SK-N-SH treated with all-trans-retinoic acid at 6 μM for 48 hours (cell line): ENCODE data around the gene KCNIP4.

Experiments used
- ATAC-seq: fragments of 200-7000 bp; cut with Tn5 transposase; 3 replicates; pipeline ENCODE4 v1.9.1; 2020; ENCODE audit warnings: mild to moderate bottlenecking, moderate library complexity
- ARNTL ChIP-seq: fragments of 450-650 bp; formaldehyde crosslinking; IDR thresholded peaks from 2 replicates; pipeline ENCODE4 v1.5.0; 2020; ENCODE audit warnings: low read depth, mild to moderate bottlenecking, moderate library complexity, borderline replicate concordance
- BACH2 ChIP-seq: fragments of 250-450 bp; sonication (Bioruptor Pico); IDR thresholded peaks from 2 replicates; pipeline ENCODE4 v1.9.0; 2021; ENCODE audit warnings: mild to moderate bottlenecking, borderline replicate concordance
- CREB5 ChIP-seq: fragments of 250-450 bp; sonication (Bioruptor Pico); IDR thresholded peaks from 2 replicates; pipeline ENCODE4 v1.5.1; 2020; ENCODE audit warnings: low read depth, mild to moderate bottlenecking, moderate library complexity
- CSDC2 ChIP-seq: fragments of 250-450 bp; sonication (Bioruptor Pico); IDR thresholded peaks from 2 replicates; pipeline ENCODE4 v1.5.0; 2020; ENCODE audit warnings: mild to moderate bottlenecking, moderate library complexity
- CSRNP3 ChIP-seq: fragments of 250-450 bp; sonication (Bioruptor Pico); IDR thresholded peaks from 2 replicates; pipeline ENCODE4 v1.5.1; 2021; ENCODE audit warnings: mild to moderate bottlenecking, moderate library complexity
- ESRRG ChIP-seq: fragments of 250-450 bp; sonication (Bioruptor Pico); IDR thresholded peaks from 2 replicates; pipeline ENCODE4 v1.6.1; 2021; ENCODE audit warnings: mild to moderate bottlenecking
- GLIS3 ChIP-seq: fragments of 250-450 bp; sonication (Bioruptor Pico); IDR thresholded peaks from 2 replicates; pipeline ENCODE4 v1.5.0; 2020; ENCODE audit warnings: mild to moderate bottlenecking, moderate library complexity
- ISL1 ChIP-seq: fragments of 250-450 bp; sonication (Bioruptor Pico); IDR thresholded peaks from 2 replicates; pipeline ENCODE4 v2.1.2; 2022; ENCODE audit warnings: mild to moderate bottlenecking, moderate library complexity
- OSR1 ChIP-seq: fragments of 250-450 bp; sonication (Bioruptor Pico); IDR thresholded peaks from 2 replicates; pipeline ENCODE4 v1.8.0; 2022; ENCODE audit warnings: moderate library complexity, mild to moderate bottlenecking, inconsistent platforms
- PATZ1 ChIP-seq: fragments of 250-450 bp; sonication (Bioruptor Pico); IDR thresholded peaks from 2 replicates; pipeline ENCODE4 v1.8.0; 2020; ENCODE audit warnings: mild to moderate bottlenecking, moderate library complexity, borderline replicate concordance
- POU6F1 ChIP-seq: fragments of 250-450 bp; sonication (Bioruptor Pico); IDR thresholded peaks from 2 replicates; pipeline ENCODE4 v1.8.0; 2021; ENCODE audit warnings: low read depth, mild to moderate bottlenecking, moderate library complexity, borderline replicate concordance
- PPARA ChIP-seq: fragments of 250-450 bp; sonication (Bioruptor Pico); IDR thresholded peaks from 2 replicates; pipeline ENCODE4 v1.5.0; 2020; ENCODE audit warnings: mild to moderate bottlenecking, borderline replicate concordance
- RARB ChIP-seq: fragments of 250-450 bp; sonication (Bioruptor Pico); IDR thresholded peaks from 2 replicates; pipeline ENCODE4 v1.8.0; 2021; ENCODE audit warnings: mild to moderate bottlenecking, moderate library complexity
- TOX ChIP-seq: fragments of 250-450 bp; sonication (Bioruptor Pico); IDR thresholded peaks from 2 replicates; pipeline ENCODE4 v1.8.0; 2021; ENCODE audit warnings: mild to moderate bottlenecking, moderate library complexity, borderline replicate concordance
- TSHZ2 ChIP-seq: fragments of 250-450 bp; sonication (Bioruptor Pico); IDR thresholded peaks from 2 replicates; pipeline ENCODE4 v1.5.0; 2020; ENCODE audit warnings: mild to moderate bottlenecking, moderate library complexity
- ZC3H10 ChIP-seq: fragments of 250-450 bp; sonication (Bioruptor Pico); IDR thresholded peaks from 2 replicates; pipeline ENCODE4 v1.5.1; 2021; ENCODE audit warnings: mild to moderate bottlenecking, moderate library complexity
- ZFP3 ChIP-seq: fragments of 250-450 bp; sonication (Bioruptor Pico); IDR thresholded peaks from 2 replicates; pipeline ENCODE4 v1.5.0; 2020; ENCODE audit warnings: mild to moderate bottlenecking, moderate library complexity
- ZFP30 ChIP-seq: fragments of 450-650 bp; formaldehyde crosslinking; IDR thresholded peaks from 2 replicates; pipeline ENCODE4 v1.5.0; 2022; ENCODE audit warnings: mild to moderate bottlenecking, moderate library complexity
- ZNF565 ChIP-seq: fragments of 450-650 bp; formaldehyde crosslinking; conservative IDR thresholded peaks from 2 replicates; pipeline ENCODE4 v1.5.0; 2020; ENCODE audit warnings: low read depth, mild to moderate bottlenecking, moderate library complexity
- ZNF70 ChIP-seq: fragments of 450-650 bp; formaldehyde crosslinking; IDR thresholded peaks from 2 replicates; pipeline ENCODE4 v1.5.0; 2020; ENCODE audit warnings: mild to moderate bottlenecking, moderate library complexity
- ZNF8 ChIP-seq: fragments of 450-650 bp; formaldehyde crosslinking; IDR thresholded peaks from 2 replicates; pipeline ENCODE4 v1.5.0; 2020; ENCODE audit warnings: mild to moderate bottlenecking, moderate library complexity

KCNIP4 gene

GRCh38 chr4:21367567-21367966 lies 581.0 kb downstream of the KCNIP4 start (continued):
- no peak for TF ChIP-seq ZNF8
- TF ChIP-seq ISL1 (CRISPR knock-in tag) = no peak
- TF ChIP-seq CSDC2 = no peak
- TF ChIP-seq ZFP30 (CRISPR knock-in tag) = no peak
- TF ChIP-seq ESRRG (CRISPR knock-in tag) = no peak

- TF ChIP-seq TSHZ2 (CRISPR knock-in tag) (no peak), ZFP30 (CRISPR knock-in tag) (no peak), ZNF565 (CRISPR knock-in tag) (no peak), TOX (CRISPR knock-in tag) (no peak), CSDC2 (no peak)
- ATAC-seq = no peak
Observed at GRCh38 chr4:21366840-21367239, 581.7 kb downstream of the KCNIP4 start.

GRCh38 chr4:21366312-21366711 lies 582.3 kb downstream of the KCNIP4 start:
- ATAC-seq = no peak
- TF ChIP-seq TSHZ2 (CRISPR knock-in tag) (no peak), BACH2 (no peak), CSRNP3 (CRISPR knock-in tag) (no peak), ZNF565 (CRISPR knock-in tag) (no peak), TOX (CRISPR knock-in tag) (no peak), ZFP30 (CRISPR knock-in tag) (no peak), ZNF70 (CRISPR knock-in tag) (no peak), OSR1 (CRISPR knock-in tag) (no peak), PPARA (CRISPR knock-in tag) (no peak), RARB (CRISPR knock-in tag) (no peak), ARNTL (CRISPR knock-in tag) (no peak), CSDC2 (no peak), ZC3H10 (CRISPR knock-in tag) (no peak), CREB5 (no peak), ZFP3 (CRISPR knock-in tag) (no peak), GLIS3 (CRISPR knock-in tag) (no peak), POU6F1 (CRISPR knock-in tag) (no peak), ZNF8 (no peak), PATZ1 (CRISPR knock-in tag) (no peak)
